Thyroid gland (tissue), 4 donors: ENCODE results near the gene TBC1D2B. TPM values are rescaled to one million over a fixed set of nuclear protein-coding genes. Genes with fewer than 3 reads are reported as not detected.
"Not testable (repeated sequence)": the region's sequence is repeated elsewhere in the genome, so short reads cannot be mapped to it uniquely, and the experiment has no call there.

Experiments
- DNase-seq, 2 donors: peaks; one replicate each; pipeline ENCODE4 v3.0.0-alpha.2; 2019
- H3K27ac ChIP-seq, 3 donors: fragments of 200-600 bp; sonication (generic); 1 replicate in 2 of 3; 2 replicates in 1 of 3; pipeline ENCODE4 v1.5.1; 2016 to 2019; ENCODE audit warnings: mild to moderate bottlenecking in 1 of 3, moderate library complexity in 1 of 3
- H3K27me3 ChIP-seq: fragments of 200-600 bp; sonication (generic); one replicate; pipeline ENCODE4 v1.5.1; 2019
- H3K36me3 ChIP-seq, 2 donors: fragments of 200-600 bp; sonication (generic); one replicate each; pipeline ENCODE4 v1.5.1; 2016 to 2019
- H3K4me1 ChIP-seq, 2 donors: fragments of 200-600 bp; sonication (generic); one replicate each; pipeline ENCODE4 v1.5.1; 2017 to 2019
- H3K4me3 ChIP-seq, 3 donors: fragments of 200-600 bp; sonication (generic); replicated peaks in 1 of 3; 1 replicate in 2 of 3; 2 replicates in 1 of 3; pipeline ENCODE4 v1.5.1; 2016; ENCODE audit warnings: mild to moderate bottlenecking in 1 of 3
- H3K9me3 ChIP-seq: fragments of 200-600 bp; sonication (generic); one replicate; pipeline ENCODE4 v1.5.1; 2017
- CTCF ChIP-seq, 6 experiments: fragments of 200-600 bp in 3 of 6; fragments of 450-650 bp in 3 of 6; sonication (generic) in 3 of 6; IDR thresholded peaks; one replicate each; pipeline ENCODE4 v1.5.1; 2016 to 2019; ENCODE audit warnings: antibody characterized with exemption in 6 of 6, mild to moderate bottlenecking in 2 of 6, inconsistent platforms in 1 of 6, moderate library complexity in 1 of 6
- POLR2A ChIP-seq, 2 donors: fragments of 450-650 bp; IDR thresholded peaks; one replicate each; pipeline ENCODE4 v1.6.1; 2017; ENCODE audit warnings: antibody characterized with exemption in 2 of 2, mild to moderate bottlenecking in 2 of 2, moderate library complexity in 1 of 2
- WGBS, 2 donors: methylation state at CpG; one replicate each; pipeline ENCODE4 v1.1.5; 2017; 5-methylcytosine and 5-hydroxymethylcytosine counted together
- intact Hi-C: fragments of 100-400 bp; cut with DNase I; formaldehyde crosslinking; loops from one replicate; pipeline ENCODE4 v1.15.1; 2023
- total RNA-seq, 4 donors: library from RNA; depleted of rRNA; stranded (reverse); fragments of >200 nt; gene quantifications; one replicate each; pipeline ENCODE4 v1.2.3, GENCODE V29; 2016

The TBC1D2B gene
- total RNA-seq, 4 donors from 2014 or later: 32.8 to 54.0 (median 40.1) TPM

- TF ChIP-seq CTCF (IDR thresholded peaks at IDR 0.05) (no peak), POLR2A (IDR thresholded peaks at IDR 0.05) (no peak)
- no peak overlapping the region for H3K27ac ChIP-seq
- H3K9me3 ChIP-seq: no peaks in the 10 kb centered on the region
- H3K36me3 ChIP-seq: no peaks in the 10 kb centered on the region
- H3K27me3 ChIP-seq: no peaks in the 10 kb centered on the region
- 74 to 87% methylated on average over 9 to 10 of the region's 10 CpGs for WGBS, 2 donors
- intact Hi-C loops: no loop called here
- no peaks in the 10 kb centered on the region for H3K4me1 ChIP-seq
- H3K4me3 ChIP-seq: no peak overlapping the region
- no peak for DNase-seq
Measured at GRCh38 chr15:77983091-77983707, 94.3 kb downstream of the TBC1D2B start.

GRCh38 chr15:77982127-77982490 is 95.4 kb downstream of the TBC1D2B start:
- Histone ChIP-seq H3K9me3 (no peaks in the 10 kb centered on the region), H3K27ac (no peak overlapping the region), H3K4me3 (no peak overlapping the region), H3K27me3 (no peaks in the 10 kb centered on the region), H3K36me3 (no peaks in the 10 kb centered on the region), H3K4me1 (no peaks in the 10 kb centered on the region)
- no peak for DNase-seq
- intact Hi-C loops: no loop called here
- no peak for TF ChIP-seq POLR2A (IDR thresholded peaks at IDR 0.05)
- TF ChIP-seq CTCF (IDR thresholded peaks at IDR 0.05): no peak
- WGBS, 2 donors: 78 to 86% methylated on average over 6 to 10 of the region's 10 CpGs

- H3K4me3 ChIP-seq: no peak overlapping the region
- H3K27ac ChIP-seq: no peak overlapping the region
- intact Hi-C loops: no loop called here
- H3K27me3 ChIP-seq: no peaks in the 10 kb centered on the region
- H3K9me3 ChIP-seq: no peaks in the 10 kb centered on the region
- DNase-seq: no peak
- no peak for TF ChIP-seq CTCF (IDR thresholded peaks at IDR 0.05)
- no peak for TF ChIP-seq POLR2A (IDR thresholded peaks at IDR 0.05)
- H3K4me1 ChIP-seq: no peaks in the 10 kb centered on the region
- H3K36me3 ChIP-seq: no peaks in the 10 kb centered on the region
- 90 to 96% methylated on average over 11 to 25 of the region's 30 CpGs for WGBS, 2 donors
Measured at GRCh38 chr15:77981281-77982126, 96.0 kb downstream of the TBC1D2B start.

GRCh38 chr15:77980674-77981073 is 96.8 kb downstream of the TBC1D2B start:
- H3K4me1 ChIP-seq, H3K27me3 ChIP-seq, intact Hi-C loops, H3K36me3 ChIP-seq, DNase-seq, H3K9me3 ChIP-seq, H3K4me3 ChIP-seq, H3K27ac ChIP-seq: not testable (repeated sequence)
- 88 to 93% methylated on average over 5 of the region's 5 CpGs for WGBS, 2 donors

GRCh38 chr15:77980098-77980497 is 97.4 kb downstream of the TBC1D2B start:
- 91 to 93% methylated on average over 3 to 4 of the region's 8 CpGs for WGBS, 2 donors
- intact Hi-C loops: no loop called here
- no peaks in the 10 kb centered on the region for H3K4me1 ChIP-seq
- H3K4me3 ChIP-seq: no peak overlapping the region
- no peaks in the 10 kb centered on the region for H3K9me3 ChIP-seq
- H3K36me3 ChIP-seq: no peaks in the 10 kb centered on the region
- no peaks in the 10 kb centered on the region for H3K27me3 ChIP-seq
- no peak for TF ChIP-seq POLR2A (IDR thresholded peaks at IDR 0.05)
- no peak overlapping the region for H3K27ac ChIP-seq
- DNase-seq: no peak

GRCh38 chr15:77979157-77979556 is 98.4 kb downstream of the TBC1D2B start:
- not testable (repeated sequence) for H3K4me3 ChIP-seq

GRCh38 chr15:77978759-77979145 is 98.8 kb downstream of the TBC1D2B start:
- 71% methylated on average over 2 of the region's 13 CpGs; no CpG with 5 or more reads in 1 of the 2 donors for WGBS, 2 donors
- DNase-seq, intact Hi-C loops, H3K36me3 ChIP-seq, H3K9me3 ChIP-seq, H3K4me3 ChIP-seq, H3K4me1 ChIP-seq, H3K27me3 ChIP-seq, H3K27ac ChIP-seq: not testable (repeated sequence)

More at GRCh38 chr15:77979157-77979556, 98.4 kb downstream of the TBC1D2B start:
- H3K36me3 ChIP-seq, H3K4me1 ChIP-seq, DNase-seq, intact Hi-C loops, H3K9me3 ChIP-seq, H3K27me3 ChIP-seq, H3K27ac ChIP-seq: not testable (repeated sequence)
- 83 to 94% methylated on average over 4 to 8 of the region's 8 CpGs for WGBS, 2 donors

- H3K4me3 ChIP-seq, DNase-seq, H3K27ac ChIP-seq, H3K36me3 ChIP-seq, intact Hi-C loops, H3K9me3 ChIP-seq, H3K27me3 ChIP-seq, H3K4me1 ChIP-seq: not testable (repeated sequence)
- 90 to 92% methylated on average over 11 to 15 of the region's 19 CpGs for WGBS, 2 donors
Measured at GRCh38 chr15:77977903-77978758, 99.4 kb downstream of the TBC1D2B start.
